Omental fat pad (tissue), 4 donors: ENCODE measurements around the gene RFLNA. TPM values are rescaled to one million over a fixed set of nuclear protein-coding genes. Genes with fewer than 3 reads are reported as not detected.

Experiments
- ATAC-seq: fragments of 150-250 bp; one replicate; pipeline ENCODE4 v1.9.1; 2016; ENCODE audit warnings: mild to moderate bottlenecking, moderate library complexity; ENCODE audit not compliant: low FRiP score
- DNase-seq: peaks from one replicate; pipeline ENCODE4 v3.0.0-alpha.2; 2019; ENCODE audit warnings: low spot score
- CTCF ChIP-seq, 3 donors: fragments of 450-650 bp; IDR thresholded peaks; one replicate each; pipeline ENCODE4 v1.5.1; 2016 to 2017; ENCODE audit warnings: antibody characterized with exemption in 3 of 3, mild to moderate bottlenecking in 3 of 3, moderate library complexity in 2 of 3
- total RNA-seq, 4 donors: library from RNA; depleted of rRNA; stranded (reverse); fragments of >200 nt; gene quantifications; one replicate each; pipeline ENCODE4 v1.1.0, GENCODE V29; 2016

RFLNA gene
- total RNA-seq, 4 donors from 2014 or later = 0.32 to 23.3 (median 5.1) TPM

- DNase-seq (no peak), ATAC-seq (no peak)
- no peak for TF ChIP-seq CTCF (IDR thresholded peaks at IDR 0.05)
These were observed 53.9 kb downstream of the RFLNA start for GRCh38 chr12:124348659-124349380.

- no peak for TF ChIP-seq CTCF (IDR thresholded peaks at IDR 0.05)
- ATAC-seq (no peak), DNase-seq (no peak)
These were observed 55.6 kb downstream of the RFLNA start for GRCh38 chr12:124350491-124350890.

- DNase-seq (no peak), ATAC-seq (no peak)
- no peak for TF ChIP-seq CTCF (IDR thresholded peaks at IDR 0.05)
These were observed 56.5 kb downstream of the RFLNA start for GRCh38 chr12:124351422-124351821.

- DNase-seq = no peak
- no peak for TF ChIP-seq CTCF (IDR thresholded peaks at IDR 0.05)
- no peak for ATAC-seq
These were observed 57.4 kb downstream of the RFLNA start for GRCh38 chr12:124352257-124352656.

GRCh38 chr12:124352839-124353238 lies 57.9 kb downstream of the RFLNA start:
- no peak for ATAC-seq
- no peak for DNase-seq
- no peak for TF ChIP-seq CTCF (IDR thresholded peaks at IDR 0.05)

- no peak for ATAC-seq
- no peak for TF ChIP-seq CTCF (IDR thresholded peaks at IDR 0.05)
These were observed 59.5 kb downstream of the RFLNA start for GRCh38 chr12:124354400-124354799.

GRCh38 chr12:124356221-124356620 lies 61.3 kb downstream of the RFLNA start:
- DNase-seq (no peak), ATAC-seq (no peak)
- TF ChIP-seq CTCF (IDR thresholded peaks at IDR 0.05) = no peak

More at GRCh38 chr12:124354400-124354799, 59.5 kb downstream of the RFLNA start:
- no peak for DNase-seq
